ENCODE measurements around the gene ZBTB8A.

ZBTB8A gene

DNA sequence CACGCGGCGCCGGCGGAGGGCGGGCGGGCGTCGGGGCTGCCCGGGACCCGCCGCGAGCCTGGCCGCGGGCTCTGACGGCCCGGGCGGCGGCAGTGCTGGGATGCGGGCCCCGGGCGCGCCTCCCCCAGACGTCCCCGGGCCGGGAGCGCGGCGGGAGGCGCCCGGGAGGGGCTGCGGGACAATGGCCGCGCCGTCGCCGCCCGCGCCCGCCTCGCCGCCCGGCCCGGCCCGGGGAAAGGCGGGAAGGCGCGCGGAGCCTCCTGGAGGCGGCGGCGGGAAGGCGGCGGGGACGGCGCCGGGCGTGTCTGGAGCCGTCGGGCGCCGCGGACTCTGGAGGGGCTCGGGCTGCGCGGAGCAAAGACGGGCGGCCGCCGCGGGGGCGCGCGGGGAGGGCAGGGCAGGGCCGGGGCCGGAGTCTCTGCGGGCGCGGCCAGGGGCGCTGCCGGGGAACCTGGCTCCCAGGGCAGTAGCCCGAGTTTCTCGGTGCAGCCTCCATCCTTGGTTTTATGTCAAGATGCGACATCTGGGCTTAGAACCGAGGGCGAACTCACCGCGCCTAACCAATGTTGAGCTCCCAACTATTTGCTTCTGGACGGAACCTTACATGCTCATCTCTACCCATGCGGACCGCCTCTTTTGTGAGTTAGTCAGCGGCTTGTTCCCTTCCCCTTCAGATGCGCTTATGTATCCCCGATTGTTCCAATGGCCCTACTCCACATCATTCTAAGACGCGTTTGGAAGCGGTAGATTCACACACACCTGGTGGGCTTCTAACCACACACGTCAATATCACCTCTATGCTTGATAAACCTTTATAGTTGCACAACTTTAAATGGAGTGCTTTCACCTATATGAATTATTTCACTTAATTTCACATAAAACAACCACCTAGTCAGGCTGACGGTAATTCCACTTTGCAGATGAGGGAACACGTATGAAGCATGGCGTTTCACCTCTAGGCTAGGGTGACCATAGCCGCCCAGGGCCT lies 651 bp downstream of the ZBTB8A start:
- Histone ChIP-seq H3K36me3 (ENCODE audit: control insufficient read depth, insufficient read depth, low read length) (no peaks in the 10 kb centered on the region), H3K4me3 (replicated peaks; ENCODE audit: low read depth, low read length) (peak overlapping the region; percentile 67), H3K27me3 (replicated peaks; ENCODE audit: control insufficient read depth, insufficient read depth, low read length) (no peaks in the 10 kb centered on the region)
- DNase-seq (ENCODE audit: extremely low read depth, insufficient read length), result peak; percentile 49
- TF ChIP-seq, protein P1, sequence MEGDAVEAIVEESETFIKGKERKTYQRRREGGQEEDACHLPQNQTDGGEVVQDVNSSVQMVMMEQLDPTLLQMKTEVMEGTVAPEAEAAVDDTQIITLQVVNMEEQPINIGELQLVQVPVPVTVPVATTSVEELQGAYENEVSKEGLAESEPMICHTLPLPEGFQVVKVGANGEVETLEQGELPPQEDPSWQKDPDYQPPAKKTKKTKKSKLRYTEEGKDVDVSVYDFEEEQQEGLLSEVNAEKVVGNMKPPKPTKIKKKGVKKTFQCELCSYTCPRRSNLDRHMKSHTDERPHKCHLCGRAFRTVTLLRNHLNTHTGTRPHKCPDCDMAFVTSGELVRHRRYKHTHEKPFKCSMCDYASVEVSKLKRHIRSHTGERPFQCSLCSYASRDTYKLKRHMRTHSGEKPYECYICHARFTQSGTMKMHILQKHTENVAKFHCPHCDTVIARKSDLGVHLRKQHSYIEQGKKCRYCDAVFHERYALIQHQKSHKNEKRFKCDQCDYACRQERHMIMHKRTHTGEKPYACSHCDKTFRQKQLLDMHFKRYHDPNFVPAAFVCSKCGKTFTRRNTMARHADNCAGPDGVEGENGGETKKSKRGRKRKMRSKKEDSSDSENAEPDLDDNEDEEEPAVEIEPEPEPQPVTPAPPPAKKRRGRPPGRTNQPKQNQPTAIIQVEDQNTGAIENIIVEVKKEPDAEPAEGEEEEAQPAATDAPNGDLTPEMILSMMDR (IDR thresholded peaks at IDR 0.05; ENCODE audit: insufficient read depth, low read length, poor library complexity, severe bottlenecking), result no peak

- TF ChIP-seq, protein P1 (IDR thresholded peaks at IDR 0.05; ENCODE audit: insufficient read depth, low read length, poor library complexity, severe bottlenecking), result no peak
- Histone ChIP-seq H3K36me3 (ENCODE audit: control insufficient read depth, insufficient read depth, low read length) (no peaks in the 10 kb centered on the region), H3K4me3 (replicated peaks; ENCODE audit: low read depth, low read length) (peak overlapping the region; percentile 67), H3K27me3 (replicated peaks; ENCODE audit: control insufficient read depth, insufficient read depth, low read length) (no peaks in the 10 kb centered on the region)
- DNase-seq (ENCODE audit: extremely low read depth, insufficient read length), result no peak
Observed at GRCh38 chr1:32540605-32541004, 1.4 kb downstream of the ZBTB8A start.

GRCh38 chr1:32541064-32541566 lies 1.9 kb downstream of the ZBTB8A start:
- TF ChIP-seq, protein P1 (IDR thresholded peaks at IDR 0.05; ENCODE audit: insufficient read depth, low read length, poor library complexity, severe bottlenecking), result no peak
- H3K36me3 ChIP-seq (ENCODE audit: control insufficient read depth, insufficient read depth, low read length), result no peaks in the 10 kb centered on the region
- no peak overlapping the region for H3K4me3 ChIP-seq (replicated peaks; ENCODE audit: low read depth, low read length)
- no peaks in the 10 kb centered on the region for H3K27me3 ChIP-seq (replicated peaks; ENCODE audit: control insufficient read depth, insufficient read depth, low read length)
- DNase-seq (ENCODE audit: extremely low read depth, insufficient read length), result no peak

GRCh38 chr1:32546611-32547010 lies 7.4 kb downstream of the ZBTB8A start:
- no peak for DNase-seq (ENCODE audit: extremely low read depth, insufficient read length)
- Histone ChIP-seq H3K27me3 (replicated peaks; ENCODE audit: control insufficient read depth, insufficient read depth, low read length) (no peaks in the 10 kb centered on the region), H3K36me3 (ENCODE audit: control insufficient read depth, insufficient read depth, low read length) (no peaks in the 10 kb centered on the region), H3K4me3 (replicated peaks; ENCODE audit: low read depth, low read length) (no peak overlapping the region)
- TF ChIP-seq, protein P1 (IDR thresholded peaks at IDR 0.05; ENCODE audit: insufficient read depth, low read length, poor library complexity, severe bottlenecking), result no peak

GRCh38 chr1:32549616-32550015 lies 10.4 kb downstream of the ZBTB8A start:
- no peak for DNase-seq (ENCODE audit: extremely low read depth, insufficient read length)
- H3K36me3 ChIP-seq (ENCODE audit: control insufficient read depth, insufficient read depth, low read length), result no peaks in the 10 kb centered on the region
- TF ChIP-seq, protein P1 (IDR thresholded peaks at IDR 0.05; ENCODE audit: insufficient read depth, low read length, poor library complexity, severe bottlenecking), result no peak
- no peak overlapping the region for H3K4me3 ChIP-seq (replicated peaks; ENCODE audit: low read depth, low read length)
- no peaks in the 10 kb centered on the region for H3K27me3 ChIP-seq (replicated peaks; ENCODE audit: control insufficient read depth, insufficient read depth, low read length)
